ENCODE results near the gene LAMB2. TPM values are rescaled to one million over a fixed set of nuclear protein-coding genes. Genes with fewer than 3 reads are reported as not detected.

Gene LAMB2
- total RNA-seq, 4 donors from 2014 or later: 578 to 980 (median 645) TPM

Small RNAs within 50 kb of the gene (small RNA-seq; reads per million reads assigned to genes)
- 0 to 0.09 (median 0) reads per million in 4 donors for gene RN7SL182P

Other genes with a start within 250 kb of the LAMB2 start
- 10 to 100 TPM; 19.0 to 47.0 (median 23.9) TPM for gene SLC25A20, start 234.2 kb downstream of the LAMB2 start, total RNA-seq
- gene ARIH2, start 214.2 kb downstream of the LAMB2 start, total RNA-seq: 100 to 1,000 TPM in 3 of 4 donors, 10 to 100 TPM in 1; 92.2 to 143 (median 123) TPM
- gene P4HTM, start 142.8 kb downstream of the LAMB2 start, total RNA-seq: 10 to 100 TPM; 29.1 to 38.9 (median 35.2) TPM
- 100 to 1,000 TPM in 2 of 4 donors, 10 to 100 TPM in 2; 61.5 to 110 (median 99.0) TPM for gene WDR6, start 125.7 kb downstream of the LAMB2 start, total RNA-seq
- 10 to 100 TPM; 11.8 to 29.0 (median 24.6) TPM for gene DALRD3, start 114.5 kb downstream of the LAMB2 start, total RNA-seq
- 100 to 1,000 TPM in 3 of 4 donors, 10 to 100 TPM in 1; 79.4 to 131 (median 105) TPM for gene NDUFAF3, start 110.9 kb downstream of the LAMB2 start, total RNA-seq
- 100 to 1,000 TPM in 3 of 4 donors, 10 to 100 TPM in 1; 89.8 to 179 (median 118) TPM for gene IMPDH2, start 103.7 kb downstream of the LAMB2 start, total RNA-seq
- gene QRICH1, start 39.0 kb downstream of the LAMB2 start, total RNA-seq: 100 to 1,000 TPM in 1 of 4 donors, 10 to 100 TPM in 3; 66.2 to 171 (median 81.8) TPM
- 100 to 1,000 TPM; 148 to 205 (median 183) TPM for gene QARS1, start 28.3 kb downstream of the LAMB2 start, total RNA-seq
- gene USP19, start 12.2 kb downstream of the LAMB2 start, total RNA-seq: 100 to 1,000 TPM in 1 of 4 donors, 10 to 100 TPM in 3; 53.4 to 114 (median 76.4) TPM
- gene CCDC71, start 33.3 kb upstream of the LAMB2 start, total RNA-seq: 10 to 100 TPM; 15.6 to 31.2 (median 25.3) TPM
- 100 to 1,000 TPM in 3 of 4 donors, 10 to 100 TPM in 1; 39.8 to 126 (median 114) TPM for gene KLHDC8B, start 38.5 kb upstream of the LAMB2 start, total RNA-seq
- 10 to 100 TPM in 1 of 4 donors, 1 to 10 TPM in 3; 3.5 to 14.9 (median 4.2) TPM for gene C3orf62, start 144.2 kb upstream of the LAMB2 start, total RNA-seq
- 10 to 100 TPM; 15.8 to 36.9 (median 29.8) TPM for gene USP4, start 207.0 kb upstream of the LAMB2 start, total RNA-seq
- gene GPX1, start 225.3 kb upstream of the LAMB2 start, total RNA-seq: 100 to 1,000 TPM; 129 to 285 (median 209) TPM